NCI-H1092 (cell line): ENCODE data around the gene TMEM132D.

Experiments
- DNase-seq: peaks from one replicate; lab custom pipeline; 2025; lab: John Stamatoyannopoulos, UW

Gene TMEM132D

GRCh38 chr12:129826273-129826672 lies 77.6 kb downstream of the TMEM132D start:
- DNase-seq: no peak

GRCh38 chr12:129825316-129825715 lies 78.5 kb downstream of the TMEM132D start:
- DNase-seq: no peak

- DNase-seq: no peak
These were observed 81.9 kb downstream of the TMEM132D start for GRCh38 chr12:129821964-129822363.

- no peak for DNase-seq
These were observed 84.4 kb downstream of the TMEM132D start for GRCh38 chr12:129819391-129819790.

- no peak for DNase-seq
These were observed 88.0 kb downstream of the TMEM132D start for GRCh38 chr12:129815846-129816245.

- no peak for DNase-seq
These were observed 91.9 kb downstream of the TMEM132D start for GRCh38 chr12:129811963-129812362.

- no peak for DNase-seq
These were observed 96.7 kb downstream of the TMEM132D start for GRCh38 chr12:129807136-129807535.

- DNase-seq: no peak
These were observed 112.4 kb downstream of the TMEM132D start for GRCh38 chr12:129791396-129791795.

- no peak for DNase-seq
These were observed 112.9 kb downstream of the TMEM132D start for GRCh38 chr12:129790930-129791329.

GRCh38 chr12:129790331-129790730 lies 113.5 kb downstream of the TMEM132D start:
- DNase-seq: no peak

- DNase-seq: no peak
These were observed 113.9 kb downstream of the TMEM132D start for GRCh38 chr12:129789921-129790320.

GRCh38 chr12:129788506-129789084 lies 115.2 kb downstream of the TMEM132D start:
- no peak for DNase-seq

GRCh38 chr12:129779989-129780388 lies 123.8 kb downstream of the TMEM132D start:
- DNase-seq: no peak

GRCh38 chr12:129779033-129779432 lies 124.8 kb downstream of the TMEM132D start:
- no peak for DNase-seq

GRCh38 chr12:129776977-129777667 lies 126.7 kb downstream of the TMEM132D start:
- DNase-seq: peak; percentile 63

GRCh38 chr12:129772501-129773493 lies 131.0 kb downstream of the TMEM132D start:
- DNase-seq: no peak

- no peak for DNase-seq
These were observed 132.6 kb downstream of the TMEM132D start for GRCh38 chr12:129771238-129771637.

GRCh38 chr12:129765719-129766118 lies 138.1 kb downstream of the TMEM132D start:
- no peak for DNase-seq

- no peak for DNase-seq
These were observed 141.4 kb downstream of the TMEM132D start for GRCh38 chr12:129762436-129762835.

GRCh38 chr12:129753586-129753985 lies 150.2 kb downstream of the TMEM132D start:
- DNase-seq: no peak

- no peak for DNase-seq
These were observed 153.4 kb downstream of the TMEM132D start for GRCh38 chr12:129750421-129750820.

- no peak for DNase-seq
These were observed 157.5 kb downstream of the TMEM132D start for GRCh38 chr12:129746318-129746717.

GRCh38 chr12:129729170-129729569 lies 174.7 kb downstream of the TMEM132D start:
- DNase-seq: no peak
